Measurements from ENCODE around the gene ATP5F1D.

The ATP5F1D gene

GRCh38 chr19:1262623-1263123, 21.1 kb downstream of the ATP5F1D start:
- Histone ChIP-seq H3K4me1 (ENCODE audit: control insufficient read depth, insufficient read depth, low read length) (peaks cover 75% of the 10 kb centered on the region), H3K27me3 (ENCODE audit: control insufficient read depth in 1 of 2, insufficient read depth in 2 of 2, low read length in 2 of 2) (no peaks in the 10 kb centered on the region), H3K9ac (ENCODE audit: low read length in 2 of 2) (no peak overlapping the region), H3K9me3 (ENCODE audit: control insufficient read depth in 2 of 2, low read length in 2 of 2) (no peaks in the 10 kb centered on the region), H3K27ac (ENCODE audit: low read length) (peak overlapping the region; percentile 86), H3K36me3 (ENCODE audit: control insufficient read depth in 2 of 2, insufficient read depth in 2 of 2, low read length in 2 of 2) (no peaks in the 10 kb centered on the region), H3K4me3 (ENCODE audit: low read length in 2 of 2) (no peak overlapping the region)

GRCh38 chr19:1263188-1263587, 21.6 kb downstream of the ATP5F1D start:
- no peak overlapping the region for H3K4me3 ChIP-seq (ENCODE audit: low read length in 2 of 2)
- H3K4me1 ChIP-seq (ENCODE audit: control insufficient read depth, insufficient read depth, low read length), result peaks cover 76% of the 10 kb centered on the region
- peak overlapping the region; percentile 86 for H3K27ac ChIP-seq (ENCODE audit: low read length)
- no peaks in the 10 kb centered on the region for H3K9me3 ChIP-seq (ENCODE audit: control insufficient read depth in 2 of 2, low read length in 2 of 2)
- no peak overlapping the region for H3K9ac ChIP-seq (ENCODE audit: low read length in 2 of 2)
- no peaks in the 10 kb centered on the region for H3K36me3 ChIP-seq (ENCODE audit: control insufficient read depth in 2 of 2, insufficient read depth in 2 of 2, low read length in 2 of 2)
- H3K27me3 ChIP-seq (ENCODE audit: control insufficient read depth in 1 of 2, insufficient read depth in 2 of 2, low read length in 2 of 2), result no peaks in the 10 kb centered on the region

GRCh38 chr19:1264801-1265614, 23.5 kb downstream of the ATP5F1D start:
- H3K4me3 ChIP-seq (ENCODE audit: low read length in 2 of 2), result peak overlapping the region in 1 of 2 donors; percentile 15

GRCh38 chr19:1265615-1266128, 24.1 kb downstream of the ATP5F1D start:
- H3K4me3 ChIP-seq (ENCODE audit: low read length in 2 of 2), result peak overlapping the region; percentile 21 to 67
- peaks cover 72% of the 10 kb centered on the region for H3K4me1 ChIP-seq (ENCODE audit: control insufficient read depth, insufficient read depth, low read length)
- H3K27me3 ChIP-seq (ENCODE audit: control insufficient read depth in 1 of 2, insufficient read depth in 2 of 2, low read length in 2 of 2), result no peaks in the 10 kb centered on the region

More at GRCh38 chr19:1264801-1265614, 23.5 kb downstream of the ATP5F1D start:
- Histone ChIP-seq H3K36me3 (ENCODE audit: control insufficient read depth in 2 of 2, insufficient read depth in 2 of 2, low read length in 2 of 2) (no peaks in the 10 kb centered on the region), H3K9me3 (ENCODE audit: control insufficient read depth in 2 of 2, low read length in 2 of 2) (no peaks in the 10 kb centered on the region), H3K27me3 (ENCODE audit: control insufficient read depth in 1 of 2, insufficient read depth in 2 of 2, low read length in 2 of 2) (no peaks in the 10 kb centered on the region), H3K9ac (ENCODE audit: low read length in 2 of 2) (no peak overlapping the region), H3K27ac (ENCODE audit: low read length) (peak overlapping the region; percentile 58), H3K4me1 (ENCODE audit: control insufficient read depth, insufficient read depth, low read length) (peaks cover 72% of the 10 kb centered on the region)

GRCh38 chr19:1266129-1266915, 24.8 kb downstream of the ATP5F1D start:
- peak overlapping the region; percentile 5 to 31 for H3K9ac ChIP-seq (ENCODE audit: low read length in 2 of 2)

More at GRCh38 chr19:1265615-1266128, 24.1 kb downstream of the ATP5F1D start:
- Histone ChIP-seq H3K27ac (ENCODE audit: low read length) (peak overlapping the region; percentile 60), H3K36me3 (ENCODE audit: control insufficient read depth in 2 of 2, insufficient read depth in 2 of 2, low read length in 2 of 2) (no peaks in the 10 kb centered on the region), H3K9me3 (ENCODE audit: control insufficient read depth in 2 of 2, low read length in 2 of 2) (no peaks in the 10 kb centered on the region), H3K9ac (ENCODE audit: low read length in 2 of 2) (no peak overlapping the region)

GRCh38 chr19:1266916-1267476, 25.4 kb downstream of the ATP5F1D start:
- peak overlapping the region; percentile 5 to 31 for H3K9ac ChIP-seq (ENCODE audit: low read length in 2 of 2)
- H3K36me3 ChIP-seq (ENCODE audit: control insufficient read depth in 2 of 2, insufficient read depth in 2 of 2, low read length in 2 of 2), result peaks cover 9 to 10% of the 10 kb centered on the region in 2 donors
- no peaks in the 10 kb centered on the region for H3K27me3 ChIP-seq (ENCODE audit: control insufficient read depth in 1 of 2, insufficient read depth in 2 of 2, low read length in 2 of 2)
- H3K9me3 ChIP-seq (ENCODE audit: control insufficient read depth in 2 of 2, low read length in 2 of 2), result no peaks in the 10 kb centered on the region
- peaks cover 74% of the 10 kb centered on the region for H3K4me1 ChIP-seq (ENCODE audit: control insufficient read depth, insufficient read depth, low read length)
- H3K27ac ChIP-seq (ENCODE audit: low read length), result peak overlapping the region; percentile 46
- H3K4me3 ChIP-seq (ENCODE audit: low read length in 2 of 2), result peak overlapping the region; percentile 29 to 67

More at GRCh38 chr19:1266129-1266915, 24.8 kb downstream of the ATP5F1D start:
- no peaks in the 10 kb centered on the region for H3K27me3 ChIP-seq (ENCODE audit: control insufficient read depth in 1 of 2, insufficient read depth in 2 of 2, low read length in 2 of 2)
- no peaks in the 10 kb centered on the region for H3K9me3 ChIP-seq (ENCODE audit: control insufficient read depth in 2 of 2, low read length in 2 of 2)
- peaks cover 5% of the 10 kb centered on the region in 2 donors for H3K36me3 ChIP-seq (ENCODE audit: control insufficient read depth in 2 of 2, insufficient read depth in 2 of 2, low read length in 2 of 2)
- H3K4me1 ChIP-seq (ENCODE audit: control insufficient read depth, insufficient read depth, low read length), result peaks cover 74% of the 10 kb centered on the region
- peak overlapping the region; percentile 29 to 67 for H3K4me3 ChIP-seq (ENCODE audit: low read length in 2 of 2)
- peak overlapping the region; percentile 60 for H3K27ac ChIP-seq (ENCODE audit: low read length)

GRCh38 chr19:1267477-1268225, 26.1 kb downstream of the ATP5F1D start:
- Histone ChIP-seq H3K36me3 (ENCODE audit: control insufficient read depth in 2 of 2, insufficient read depth in 2 of 2, low read length in 2 of 2) (peaks cover 13 to 16% of the 10 kb centered on the region in 2 donors), H3K4me1 (ENCODE audit: control insufficient read depth, insufficient read depth, low read length) (peaks cover 74% of the 10 kb centered on the region), H3K27me3 (ENCODE audit: control insufficient read depth in 1 of 2, insufficient read depth in 2 of 2, low read length in 2 of 2) (no peaks in the 10 kb centered on the region), H3K4me3 (ENCODE audit: low read length in 2 of 2) (peak overlapping the region; percentile 3 to 67), H3K9ac (ENCODE audit: low read length in 2 of 2) (no peak overlapping the region), H3K9me3 (ENCODE audit: control insufficient read depth in 2 of 2, low read length in 2 of 2) (no peaks in the 10 kb centered on the region), H3K27ac (ENCODE audit: low read length) (peak overlapping the region; percentile 87)

- Histone ChIP-seq H3K4me3 (ENCODE audit: low read length in 2 of 2) (peak overlapping the region; percentile 3 to 55), H3K27ac (ENCODE audit: low read length) (peak overlapping the region; percentile 87), H3K9ac (ENCODE audit: low read length in 2 of 2) (peak overlapping the region; percentile 52 to 66), H3K36me3 (ENCODE audit: control insufficient read depth in 2 of 2, insufficient read depth in 2 of 2, low read length in 2 of 2) (peaks cover 21 to 24% of the 10 kb centered on the region in 2 donors), H3K27me3 (ENCODE audit: control insufficient read depth in 1 of 2, insufficient read depth in 2 of 2, low read length in 2 of 2) (no peaks in the 10 kb centered on the region), H3K4me1 (ENCODE audit: control insufficient read depth, insufficient read depth, low read length) (peaks cover 80% of the 10 kb centered on the region), H3K9me3 (ENCODE audit: control insufficient read depth in 2 of 2, low read length in 2 of 2) (no peaks in the 10 kb centered on the region)
Observed at GRCh38 chr19:1268226-1269064, 26.9 kb downstream of the ATP5F1D start.

GRCh38 chr19:1269065-1269477, 27.5 kb downstream of the ATP5F1D start, which contains the start of gene CIRBP:
Gene CIRBP, plus strand, starts transcription at chr19:1269332. Its CDS starts 1,602 bp downstream, at chr19:1270934.
- Histone ChIP-seq H3K9ac (ENCODE audit: low read length in 2 of 2) (peak within 1 kb of the TSS; percentile 86 to 95), H3K4me1 (ENCODE audit: control insufficient read depth, insufficient read depth, low read length) (peaks cover 86% of the 10 kb centered on the region), H3K4me3 (ENCODE audit: low read length in 2 of 2) (peak within 1 kb of the TSS; percentile 90 to 99), H3K27ac (ENCODE audit: low read length) (peak within 1 kb of the TSS; percentile 87), H3K9me3 (ENCODE audit: control insufficient read depth in 2 of 2, low read length in 2 of 2) (no peaks in the 10 kb centered on the region), H3K27me3 (ENCODE audit: control insufficient read depth in 1 of 2, insufficient read depth in 2 of 2, low read length in 2 of 2) (no peaks in the 10 kb centered on the region), H3K36me3 (ENCODE audit: control insufficient read depth in 2 of 2, insufficient read depth in 2 of 2, low read length in 2 of 2) (peaks cover 28 to 29% of the 10 kb centered on the region in 2 donors)

Measured in stomach smooth muscle (tissue), 2 donors.